H1 (cell line): Measurements from ENCODE around the gene NRTN. TPM values are rescaled to one million over a fixed set of nuclear protein-coding genes. Genes with fewer than 3 reads are reported as not detected.

Source experiments
- ATF2 ChIP-seq: IDR thresholded peaks from 2 replicates; pipeline ENCODE4 v1.6.1; 2012; ENCODE audit warnings: low read length, inconsistent platforms
- ATF3 ChIP-seq: IDR thresholded peaks from 2 replicates; pipeline ENCODE4 v1.6.1; 2011; ENCODE audit warnings: low read depth, mild to moderate bottlenecking, low read length; ENCODE audit not compliant: insufficient read depth
- NANOG ChIP-seq: IDR thresholded peaks from 2 replicates; pipeline ENCODE4 v1.6.1; 2011; ENCODE audit warnings: low read length, low read depth, mild to moderate bottlenecking, inconsistent platforms; ENCODE audit not compliant: insufficient read depth, poor library complexity, severe bottlenecking
- POLR2A ChIP-seq, 2 experiments: IDR thresholded peaks; 1 replicate in 1 of 2; 2 replicates in 1 of 2; pipeline ENCODE4 v1.6.1; 2011; ENCODE audit warnings: low read depth in 2 of 2, low read length in 2 of 2, mild to moderate bottlenecking in 2 of 2; ENCODE audit errors: control extremely low read depth in 1 of 2
- POLR2AphosphoS5 ChIP-seq: IDR thresholded peaks from 2 replicates; pipeline ENCODE4 v1.6.1; 2011; ENCODE audit warnings: low read depth, low read length
- RAD21 ChIP-seq, 2 experiments: IDR thresholded peaks in 1 of 2; conservative IDR thresholded peaks in 1 of 2; 2 replicates each; pipeline ENCODE4 v1.6.1; 2011; ENCODE audit warnings: low read depth in 2 of 2, low read length in 2 of 2, improper control_type of control experiment in 1 of 2, inconsistent platforms in 1 of 2, mild to moderate bottlenecking in 1 of 2, moderate library complexity in 1 of 2
- RBBP5 ChIP-seq: IDR thresholded peaks from 2 replicates; pipeline ENCODE4 v1.7.1; 2012; ENCODE audit warnings: low read depth, mild to moderate bottlenecking, inconsistent platforms, low read length, moderate library complexity, borderline replicate concordance
- SP1 ChIP-seq: IDR thresholded peaks from 2 replicates; pipeline ENCODE4 v1.6.1; 2011; ENCODE audit warnings: low read depth, low read length
- YY1 ChIP-seq: IDR thresholded peaks from 2 replicates; pipeline ENCODE4 v1.6.1; 2011; ENCODE audit warnings: low read depth, mild to moderate bottlenecking, low read length
- polyA plus RNA-seq, 7 experiments: library from polyadenylated mRNA; depleted of rRNA in 3 of 7; stranded (reverse) in 5 of 7; unstranded in 2 of 7; fragments of >200 nt in 5 of 7; fragments of 200-250 nt in 2 of 7; gene quantifications; 1 replicate in 5 of 7; 2 replicates in 1 of 7; 4 replicates in 1 of 7; pipeline versions ENCODE4 v1.2.1 to v1.2.3, GENCODE V29; 2011 to 2013; ENCODE audit warnings: missing spikeins in 2 of 7, mixed read lengths in 2 of 7
- total RNA-seq: library from RNA; stranded (reverse); fragmentation: NEBNext Ultra II Directional; extraction: Animal tissue kit (Norgen Biotek cat#: 25700); gene quantifications from 2 replicates; pipeline ENCODE4 v1.2.1, GENCODE V29; 2021

The NRTN gene
- total and polyA plus RNA-seq, 2 of the 8 experiments (the other 6 are each of a cell fraction or from before 2014, with no cell fraction given), result 3.9 to 5.3 TPM

- TF ChIP-seq ATF3 (no peak), ATF2 (no peak), RAD21 (IDR thresholded peaks at IDR 0.05 in 1 of 2, conservative IDR thresholded peaks at IDR 0.05 in 1 of 2; ENCODE audit: low read depth in 2 of 2, low read length in 2 of 2) (no peak), SP1 (no peak), RBBP5 (no peak), NANOG (no peak), YY1 (no peak), POLR2AphosphoS5 (no peak), POLR2A (IDR thresholded peaks at IDR 0.05; ENCODE audit: control extremely low read depth in 1 of 2, low read depth in 2 of 2, low read length in 2 of 2) (no peak)
Observed at GRCh38 chr19:5838353-5839064, 33.6 kb downstream of the NRTN start (continued).
